ENCODE measurements around the gene P2RX5.

DNA sequence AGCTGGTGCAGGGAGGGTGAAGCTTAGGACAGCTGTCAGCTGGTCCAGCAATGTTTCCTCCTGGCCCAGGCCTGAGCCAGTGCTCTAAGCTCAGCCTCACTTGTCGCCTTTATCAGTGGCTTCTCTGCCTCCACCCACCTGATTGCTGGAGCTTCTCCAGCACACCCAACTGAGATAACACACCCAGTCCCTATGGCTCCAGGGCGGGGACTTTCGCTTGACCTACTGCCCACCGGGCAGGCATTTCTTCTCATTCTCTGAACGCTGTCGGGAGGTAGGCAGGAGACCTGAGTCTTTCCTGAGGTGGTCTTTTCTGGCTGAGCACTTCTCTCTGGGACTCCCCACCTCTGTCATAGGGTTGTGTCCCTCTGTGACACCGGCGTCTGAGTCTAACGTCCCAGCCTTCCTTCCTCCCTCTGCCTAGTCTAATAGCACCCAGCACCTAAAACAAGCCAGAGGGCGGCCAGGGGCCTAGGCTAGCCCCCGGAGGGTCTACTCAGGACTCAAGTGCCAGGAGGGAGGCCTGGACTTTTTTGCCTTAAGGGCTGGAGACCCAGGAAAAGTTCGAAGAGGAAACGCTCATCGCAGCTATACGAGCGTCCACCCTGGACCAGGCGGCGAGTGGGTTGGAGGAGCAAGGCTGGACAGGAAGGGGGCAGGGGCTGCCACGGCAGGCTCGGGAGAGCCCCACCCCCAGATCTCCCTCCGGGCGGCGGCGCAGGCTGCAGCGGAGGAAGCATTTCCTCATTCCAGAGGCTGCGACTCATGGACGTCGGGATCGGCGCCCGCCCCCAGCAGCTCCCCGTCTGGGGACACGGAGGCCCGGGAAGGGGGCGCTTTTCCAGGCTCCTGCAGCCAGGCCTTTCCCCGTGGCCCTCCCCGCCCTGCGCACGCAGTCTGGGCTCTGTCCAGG is 28.3 kb downstream of the P2RX5 start:
- TF ChIP-seq YY1 (IDR thresholded peaks at IDR 0.05; ENCODE audit: low read depth), result no peak
- TF ChIP-seq CEBPB (IDR thresholded peaks at IDR 0.05), result no peak
- TF ChIP-seq, protein P1, sequence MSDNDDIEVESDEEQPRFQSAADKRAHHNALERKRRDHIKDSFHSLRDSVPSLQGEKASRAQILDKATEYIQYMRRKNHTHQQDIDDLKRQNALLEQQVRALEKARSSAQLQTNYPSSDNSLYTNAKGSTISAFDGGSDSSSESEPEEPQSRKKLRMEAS (IDR thresholded peaks at IDR 0.05), result no peak; the same call in 1 of the 2 replicates
- no peak; the same call in 1 of the 2 replicates for TF ChIP-seq EGR1 (IDR thresholded peaks at IDR 0.05)
- TF ChIP-seq CREB1 (IDR thresholded peaks at IDR 0.05; ENCODE audit: low read depth), result no peak
- no peak for TF ChIP-seq FOXM1 (IDR thresholded peaks at IDR 0.05; ENCODE audit: borderline replicate concordance, low read depth)
- TF ChIP-seq TAF1 (IDR thresholded peaks at IDR 0.05; ENCODE audit: low read depth), result no peak
- no peak for TF ChIP-seq EP300 (IDR thresholded peaks at IDR 0.05; ENCODE audit: borderline replicate concordance)
- peak; percentile 55; the same call in 1 of the 2 replicates for TF ChIP-seq TCF12 (IDR thresholded peaks at IDR 0.05; ENCODE audit: low read depth)
- TF ChIP-seq TEAD4 (IDR thresholded peaks at IDR 0.05), result peak; percentile 72
- TF ChIP-seq, protein P2, sequence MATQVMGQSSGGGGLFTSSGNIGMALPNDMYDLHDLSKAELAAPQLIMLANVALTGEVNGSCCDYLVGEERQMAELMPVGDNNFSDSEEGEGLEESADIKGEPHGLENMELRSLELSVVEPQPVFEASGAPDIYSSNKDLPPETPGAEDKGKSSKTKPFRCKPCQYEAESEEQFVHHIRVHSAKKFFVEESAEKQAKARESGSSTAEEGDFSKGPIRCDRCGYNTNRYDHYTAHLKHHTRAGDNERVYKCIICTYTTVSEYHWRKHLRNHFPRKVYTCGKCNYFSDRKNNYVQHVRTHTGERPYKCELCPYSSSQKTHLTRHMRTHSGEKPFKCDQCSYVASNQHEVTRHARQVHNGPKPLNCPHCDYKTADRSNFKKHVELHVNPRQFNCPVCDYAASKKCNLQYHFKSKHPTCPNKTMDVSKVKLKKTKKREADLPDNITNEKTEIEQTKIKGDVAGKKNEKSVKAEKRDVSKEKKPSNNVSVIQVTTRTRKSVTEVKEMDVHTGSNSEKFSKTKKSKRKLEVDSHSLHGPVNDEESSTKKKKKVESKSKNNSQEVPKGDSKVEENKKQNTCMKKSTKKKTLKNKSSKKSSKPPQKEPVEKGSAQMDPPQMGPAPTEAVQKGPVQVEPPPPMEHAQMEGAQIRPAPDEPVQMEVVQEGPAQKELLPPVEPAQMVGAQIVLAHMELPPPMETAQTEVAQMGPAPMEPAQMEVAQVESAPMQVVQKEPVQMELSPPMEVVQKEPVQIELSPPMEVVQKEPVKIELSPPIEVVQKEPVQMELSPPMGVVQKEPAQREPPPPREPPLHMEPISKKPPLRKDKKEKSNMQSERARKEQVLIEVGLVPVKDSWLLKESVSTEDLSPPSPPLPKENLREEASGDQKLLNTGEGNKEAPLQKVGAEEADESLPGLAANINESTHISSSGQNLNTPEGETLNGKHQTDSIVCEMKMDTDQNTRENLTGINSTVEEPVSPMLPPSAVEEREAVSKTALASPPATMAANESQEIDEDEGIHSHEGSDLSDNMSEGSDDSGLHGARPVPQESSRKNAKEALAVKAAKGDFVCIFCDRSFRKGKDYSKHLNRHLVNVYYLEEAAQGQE (IDR thresholded peaks at IDR 0.05; ENCODE audit: low read depth), result no peak
- TF ChIP-seq NFIC (IDR thresholded peaks at IDR 0.05), result no peak
- TF ChIP-seq RAD21 (IDR thresholded peaks at IDR 0.05; ENCODE audit: low read depth), result no peak
